ENCODE measurements around the gene CTSZ. TPM values are rescaled to one million over a fixed set of nuclear protein-coding genes. Genes with fewer than 3 reads are reported as not detected.

CTSZ gene
- total and polyA plus RNA-seq, 2 experiments from 2014 or later: 0.58 to 41.4 TPM

GRCh38 chr20:58993332-58994248, 13.5 kb downstream of the CTSZ start (continued):
- TF ChIP-seq ZNF331 (CRISPR knock-in tag; IDR thresholded peaks at IDR 0.05; ENCODE audit: low read depth) (no peak), CREB1 (CRISPR knock-in tag; IDR thresholded peaks at IDR 0.05; ENCODE audit: low read depth) (no peak)

GRCh38 chr20:58992911-58993310, 14.1 kb downstream of the CTSZ start:
- no peak for ATAC-seq
- H3K36me3 ChIP-seq (ENCODE audit: insufficient read depth): peaks cover 56% of the 10 kb centered on the region
- no peaks in the 10 kb centered on the region for H3K9me2 ChIP-seq (ENCODE audit: insufficient read depth)
- H3K27me3 Mint-ChIP-seq (ENCODE audit: insufficient read depth, low read depth, poor library complexity): peaks cover 6% of the 10 kb centered on the region
- H3K36me3 Mint-ChIP-seq (ENCODE audit: low read depth): peaks cover 88% of the 10 kb centered on the region
- H3F3A ChIP-seq (replicated peaks; ENCODE audit: low read depth): peaks cover 3% of the 10 kb centered on the region; the same call in 1 of the 2 replicates
- no peaks in the 10 kb centered on the region for H3K9me3 Mint-ChIP-seq
- H3K27ac ChIP-seq (ENCODE audit: low read depth): no peak overlapping the region
- no peaks in the 10 kb centered on the region for H3K27me3 ChIP-seq (ENCODE audit: insufficient read depth)
- H3K27ac Mint-ChIP-seq: no peak overlapping the region
- H4K20me1 ChIP-seq (replicated peaks; ENCODE audit: insufficient read depth): peaks cover 4% of the 10 kb centered on the region; the same call in 1 of the 2 replicates
- H3K4me3 Mint-ChIP-seq: no peak overlapping the region
- H2AFZ ChIP-seq: no peak overlapping the region
- no peaks in the 10 kb centered on the region for H3K79me2 ChIP-seq (replicated peaks; ENCODE audit: insufficient read depth)
- H3K4me3 ChIP-seq: no peak overlapping the region
- H3K4me1 ChIP-seq (ENCODE audit: insufficient read depth): no peaks in the 10 kb centered on the region
- H3K4me1 Mint-ChIP-seq: no peaks in the 10 kb centered on the region
- no peak overlapping the region for H3K4me2 ChIP-seq
- no peak for DNase-seq (ENCODE audit: low spot score)
- TF ChIP-seq REST (IDR thresholded peaks at IDR 0.05; ENCODE audit: unreplicated experiment) (no peak), ZNF331 (CRISPR knock-in tag; IDR thresholded peaks at IDR 0.05; ENCODE audit: low read depth) (no peak), ZNF114 (CRISPR knock-in tag; IDR thresholded peaks at IDR 0.05) (no peak), ZNF462 (CRISPR knock-in tag; IDR thresholded peaks at IDR 0.05) (no peak), CREB1 (CRISPR knock-in tag; IDR thresholded peaks at IDR 0.05; ENCODE audit: low read depth) (no peak), CTCF (conservative IDR thresholded peaks at IDR 0.05; ENCODE audit: low read depth in 2 of 2) (no peak), STAT1 (IDR thresholded peaks at IDR 0.05; ENCODE audit: unreplicated experiment) (no peak), ETS1 (IDR thresholded peaks at IDR 0.05) (no peak), POLR2AphosphoS5 (IDR thresholded peaks at IDR 0.05; ENCODE audit: low read depth) (no peak), JUNB (IDR thresholded peaks at IDR 0.05; ENCODE audit: unreplicated experiment) (no peak), EZH2 (IDR thresholded peaks at IDR 0.05; ENCODE audit: low read depth, unreplicated experiment) (no peak)
